Measurements from ENCODE around the gene HM13. TPM values are rescaled to one million over a fixed set of nuclear protein-coding genes. Genes with fewer than 3 reads are reported as not detected.
"Not testable (repeated sequence)": the region's sequence is repeated elsewhere in the genome, so short reads cannot be mapped to it uniquely, and the experiment has no call there.

HM13 gene
- total RNA-seq, 2 donors from 2014 or later: 131 to 146 TPM

- DNase-seq (no peak), ATAC-seq (replicated peaks in 1 of 2) (no peak)
- no peak overlapping the region for H3K27ac Mint-ChIP-seq
- no peaks in the 10 kb centered on the region for H3K9me3 Mint-ChIP-seq
- H3K36me3 Mint-ChIP-seq (ENCODE audit: insufficient read depth in 2 of 2): peaks cover 0 to 2% of the 10 kb centered on the region in 2 donors
- H3K4me1 Mint-ChIP-seq (ENCODE audit: low read depth): no peaks in the 10 kb centered on the region
- no peak overlapping the region for H3K4me3 Mint-ChIP-seq
- peaks cover 38% of the 10 kb centered on the region for H3K27me3 Mint-ChIP-seq (ENCODE audit: low read depth)
Measured at GRCh38 chr20:31485450-31486339, 28.5 kb upstream of the HM13 start.

GRCh38 chr20:31488115-31488514 is 26.1 kb upstream of the HM13 start:
- H3K27ac Mint-ChIP-seq: no peak overlapping the region
- ATAC-seq (replicated peaks in 1 of 2): no peak
- no peaks in the 10 kb centered on the region for H3K4me1 Mint-ChIP-seq (ENCODE audit: low read depth)
- peaks cover 0 to 2% of the 10 kb centered on the region in 2 donors for H3K36me3 Mint-ChIP-seq (ENCODE audit: insufficient read depth in 2 of 2)
- no peak overlapping the region for H3K4me3 Mint-ChIP-seq
- H3K9me3 Mint-ChIP-seq: no peaks in the 10 kb centered on the region
- peaks cover 20% of the 10 kb centered on the region for H3K27me3 Mint-ChIP-seq (ENCODE audit: low read depth)
- DNase-seq: no peak

GRCh38 chr20:31489152-31489551 is 25.1 kb upstream of the HM13 start:
- no peaks in the 10 kb centered on the region for H3K4me1 Mint-ChIP-seq (ENCODE audit: low read depth)

GRCh38 chr20:31490752-31491151 is 23.5 kb upstream of the HM13 start:
- ATAC-seq (replicated peaks in 1 of 2): peak in 1 of 2 donors; percentile 51

More at GRCh38 chr20:31489152-31489551, 25.1 kb upstream of the HM13 start:
- H3K9me3 Mint-ChIP-seq: no peaks in the 10 kb centered on the region
- H3K27me3 Mint-ChIP-seq (ENCODE audit: low read depth): peaks cover 23% of the 10 kb centered on the region
- no peak for DNase-seq
- no peak for ATAC-seq (replicated peaks in 1 of 2)
- no peak overlapping the region for H3K27ac Mint-ChIP-seq
- H3K36me3 Mint-ChIP-seq (ENCODE audit: insufficient read depth in 2 of 2): peaks cover 0 to 2% of the 10 kb centered on the region in 2 donors
- no peak overlapping the region for H3K4me3 Mint-ChIP-seq

GRCh38 chr20:31494131-31494530 is 20.1 kb upstream of the HM13 start:
- Mint-ChIP-seq H3K27me3 (ENCODE audit: low read depth) (peaks cover 33% of the 10 kb centered on the region), H3K4me1 (ENCODE audit: low read depth) (no peaks in the 10 kb centered on the region), H3K27ac (no peak overlapping the region), H3K36me3 (ENCODE audit: insufficient read depth in 2 of 2) (no peaks in the 10 kb centered on the region), H3K4me3 (no peak overlapping the region), H3K9me3 (no peaks in the 10 kb centered on the region)
- no peak for DNase-seq
- ATAC-seq (replicated peaks in 1 of 2): no peak

More at GRCh38 chr20:31490752-31491151, 23.5 kb upstream of the HM13 start:
- Mint-ChIP-seq H3K27me3 (ENCODE audit: low read depth) (peaks cover 27% of the 10 kb centered on the region), H3K4me1 (ENCODE audit: low read depth) (no peaks in the 10 kb centered on the region), H3K36me3 (ENCODE audit: insufficient read depth in 2 of 2) (no peaks in the 10 kb centered on the region), H3K9me3 (no peaks in the 10 kb centered on the region), H3K27ac (no peak overlapping the region), H3K4me3 (no peak overlapping the region)
- DNase-seq: no peak

GRCh38 chr20:31496761-31497295 is 17.4 kb upstream of the HM13 start:
- Mint-ChIP-seq H3K4me1 (ENCODE audit: low read depth) (no peaks in the 10 kb centered on the region), H3K9me3 (no peaks in the 10 kb centered on the region), H3K36me3 (ENCODE audit: insufficient read depth in 2 of 2) (no peaks in the 10 kb centered on the region), H3K4me3 (no peak overlapping the region), H3K27me3 (ENCODE audit: low read depth) (peaks cover 33% of the 10 kb centered on the region), H3K27ac (no peak overlapping the region)
- ATAC-seq (replicated peaks in 1 of 2) (no peak), DNase-seq (no peak)

- DNase-seq (no peak), ATAC-seq (replicated peaks in 1 of 2) (no peak)
- Mint-ChIP-seq H3K27ac (no peak overlapping the region), H3K9me3 (no peaks in the 10 kb centered on the region), H3K27me3 (ENCODE audit: low read depth) (peaks cover 33% of the 10 kb centered on the region), H3K4me1 (ENCODE audit: low read depth) (no peaks in the 10 kb centered on the region), H3K4me3 (no peak overlapping the region), H3K36me3 (ENCODE audit: insufficient read depth in 2 of 2) (no peaks in the 10 kb centered on the region)
Measured at GRCh38 chr20:31497838-31498540, 16.3 kb upstream of the HM13 start.

- no peaks in the 10 kb centered on the region for H3K36me3 Mint-ChIP-seq (ENCODE audit: insufficient read depth in 2 of 2)
- no peak overlapping the region for H3K4me3 Mint-ChIP-seq
- no peak for ATAC-seq (replicated peaks in 1 of 2)
- H3K9me3 Mint-ChIP-seq: no peaks in the 10 kb centered on the region
- H3K27me3 Mint-ChIP-seq (ENCODE audit: low read depth): peaks cover 29% of the 10 kb centered on the region
- DNase-seq: no peak
- peaks cover 9% of the 10 kb centered on the region for H3K4me1 Mint-ChIP-seq (ENCODE audit: low read depth)
- no peak overlapping the region for H3K27ac Mint-ChIP-seq
Measured at GRCh38 chr20:31500527-31500926, 13.7 kb upstream of the HM13 start.

- DNase-seq: peak; percentile 80 to 82
- H3K9me3 Mint-ChIP-seq; H3K4me1 Mint-ChIP-seq (ENCODE audit: low read depth); H3K4me3 Mint-ChIP-seq; H3K27ac Mint-ChIP-seq; H3K36me3 Mint-ChIP-seq (ENCODE audit: insufficient read depth in 2 of 2): not testable (repeated sequence)
- peak; percentile 96 to 98 for ATAC-seq (replicated peaks in 1 of 2)
- peaks cover 18% of the 10 kb centered on the region for H3K27me3 Mint-ChIP-seq (ENCODE audit: low read depth)
Measured at GRCh38 chr20:31502884-31503673, 11.2 kb upstream of the HM13 start.

GRCh38 chr20:31505903-31506302 is 8.3 kb upstream of the HM13 start:
- Mint-ChIP-seq H3K27ac (no peak overlapping the region), H3K4me3 (no peak overlapping the region), H3K4me1 (ENCODE audit: low read depth) (peaks cover 9% of the 10 kb centered on the region), H3K36me3 (ENCODE audit: insufficient read depth in 2 of 2) (peaks cover 0 to 2% of the 10 kb centered on the region in 2 donors), H3K9me3 (peaks cover 0 to 2% of the 10 kb centered on the region in 2 donors), H3K27me3 (ENCODE audit: low read depth) (peaks cover 26% of the 10 kb centered on the region)
- DNase-seq (no peak), ATAC-seq (replicated peaks in 1 of 2) (no peak)

- H3K27me3 Mint-ChIP-seq (ENCODE audit: low read depth): peaks cover 23% of the 10 kb centered on the region
- no peak overlapping the region for H3K27ac Mint-ChIP-seq
Measured at GRCh38 chr20:31508517-31509244, 5.6 kb upstream of the HM13 start.

GRCh38 chr20:31515072-31515774 is 981 bp downstream of the HM13 start:
- Mint-ChIP-seq H3K4me1 (ENCODE audit: low read depth) (peaks cover 12% of the 10 kb centered on the region), H3K36me3 (ENCODE audit: insufficient read depth in 2 of 2) (peaks cover 4 to 7% of the 10 kb centered on the region in 2 donors), H3K27me3 (ENCODE audit: low read depth) (no peaks in the 10 kb centered on the region), H3K4me3 (no peak overlapping the region), H3K27ac (no peak overlapping the region), H3K9me3 (no peaks in the 10 kb centered on the region)
- DNase-seq: no peak
- ATAC-seq (replicated peaks in 1 of 2): no peak

More at GRCh38 chr20:31508517-31509244, 5.6 kb upstream of the HM13 start:
- ATAC-seq (replicated peaks in 1 of 2) (no peak), DNase-seq (no peak)
- peaks cover 0 to 2% of the 10 kb centered on the region in 2 donors for H3K36me3 Mint-ChIP-seq (ENCODE audit: insufficient read depth in 2 of 2)
- H3K4me3 Mint-ChIP-seq: no peak overlapping the region
- H3K4me1 Mint-ChIP-seq (ENCODE audit: low read depth): peaks cover 3% of the 10 kb centered on the region
- H3K9me3 Mint-ChIP-seq: peaks cover 0 to 2% of the 10 kb centered on the region in 2 donors

All from activated T-cell treated with anti-CD3 and anti-CD28 coated beads, Interleukin-2, amount 50 U/mL, for 72 hours (primary cell).